ENCODE measurements around the gene ZNF277.

The ZNF277 gene, protein sequence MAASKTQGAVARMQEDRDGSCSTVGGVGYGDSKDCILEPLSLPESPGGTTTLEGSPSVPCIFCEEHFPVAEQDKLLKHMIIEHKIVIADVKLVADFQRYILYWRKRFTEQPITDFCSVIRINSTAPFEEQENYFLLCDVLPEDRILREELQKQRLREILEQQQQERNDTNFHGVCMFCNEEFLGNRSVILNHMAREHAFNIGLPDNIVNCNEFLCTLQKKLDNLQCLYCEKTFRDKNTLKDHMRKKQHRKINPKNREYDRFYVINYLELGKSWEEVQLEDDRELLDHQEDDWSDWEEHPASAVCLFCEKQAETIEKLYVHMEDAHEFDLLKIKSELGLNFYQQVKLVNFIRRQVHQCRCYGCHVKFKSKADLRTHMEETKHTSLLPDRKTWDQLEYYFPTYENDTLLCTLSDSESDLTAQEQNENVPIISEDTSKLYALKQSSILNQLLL

GRCh38 chr7:112206238-112206990 is at the start of gene ZNF277, which contains the start of gene DOCK4:
TSS of gene ZNF277 (plus strand) at chr7:112206695. CDS start at chr7:112206717, 22 bp downstream.
TSS of gene DOCK4 (minus strand) at chr7:112206399. CDS start at chr7:112206138, 261 bp downstream.
- peak; percentile 89 for DNase-seq (ENCODE audit: low read depth, low spot score)

DNA sequence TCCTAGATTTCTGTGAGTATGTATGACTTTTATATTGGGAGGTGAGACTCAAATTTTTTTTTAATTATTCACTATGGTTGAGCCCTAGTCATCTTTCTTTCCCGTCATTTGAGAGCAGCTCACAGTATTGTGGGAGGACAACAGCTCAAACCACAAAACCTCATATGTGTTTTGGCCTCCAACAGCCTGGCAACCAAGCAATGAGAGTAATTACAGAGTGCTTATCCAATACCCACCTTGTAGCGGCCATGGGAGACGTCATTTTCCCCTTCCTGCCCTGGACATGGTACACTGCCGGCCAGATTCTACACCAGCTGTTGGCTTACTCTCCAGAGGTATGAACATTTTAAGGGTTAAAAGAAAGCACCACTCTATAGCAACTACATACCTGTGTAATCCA is 49.4 kb upstream of the ZNF277 start:
- no peak for DNase-seq (ENCODE audit: low read depth, low spot score)

DNA sequence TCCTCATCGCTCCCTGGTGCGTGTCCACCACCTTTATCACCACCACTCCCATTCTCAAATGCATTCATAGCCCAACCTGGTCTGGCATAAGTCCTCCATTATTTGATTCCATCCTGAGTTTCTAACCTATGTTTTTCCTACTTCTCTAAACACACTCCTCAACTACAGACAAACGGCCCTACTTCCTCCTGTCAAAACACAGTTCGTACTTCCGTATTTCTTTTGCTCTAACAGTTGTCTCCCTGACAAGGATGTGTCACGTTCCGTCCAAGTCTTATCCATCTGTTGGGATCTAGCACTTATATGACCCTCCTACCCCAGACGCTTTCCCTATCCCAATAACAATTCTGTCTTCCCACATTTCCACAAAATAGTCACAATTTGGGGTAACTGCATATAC is 47.1 kb upstream of the ZNF277 start:
- no peak for DNase-seq (ENCODE audit: low read depth, low spot score)

DNA sequence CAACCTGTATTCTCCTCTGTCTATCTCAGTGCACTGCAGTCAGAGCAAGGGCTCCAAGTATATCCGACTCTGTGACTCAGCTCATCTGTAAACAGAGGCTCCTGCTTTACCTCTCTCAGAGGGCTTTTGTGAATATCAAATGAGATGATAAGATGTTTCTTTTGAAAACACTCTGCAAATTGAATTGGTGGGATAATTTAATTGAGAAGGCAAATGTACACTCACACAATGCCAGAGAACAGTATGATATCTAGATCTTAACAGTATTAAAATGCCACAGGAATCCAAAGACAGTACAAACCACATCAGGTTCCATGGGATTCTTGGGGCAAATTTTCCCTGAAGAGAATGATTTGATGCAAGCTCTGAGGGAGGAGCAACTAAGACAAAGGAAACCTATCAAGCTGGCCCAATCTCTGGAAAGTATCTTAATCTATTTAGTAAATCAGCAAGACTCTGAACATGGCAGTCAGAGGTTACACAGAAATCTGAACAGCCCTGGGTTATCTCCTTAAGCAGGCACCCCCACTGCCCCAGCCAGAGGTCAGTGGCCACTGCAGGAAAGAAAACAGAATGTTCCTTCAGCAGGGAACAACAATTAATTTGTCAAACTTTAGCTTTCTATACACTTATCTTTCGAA is 46.2 kb upstream of the ZNF277 start:
- DNase-seq (ENCODE audit: low read depth, low spot score) = no peak

DNA sequence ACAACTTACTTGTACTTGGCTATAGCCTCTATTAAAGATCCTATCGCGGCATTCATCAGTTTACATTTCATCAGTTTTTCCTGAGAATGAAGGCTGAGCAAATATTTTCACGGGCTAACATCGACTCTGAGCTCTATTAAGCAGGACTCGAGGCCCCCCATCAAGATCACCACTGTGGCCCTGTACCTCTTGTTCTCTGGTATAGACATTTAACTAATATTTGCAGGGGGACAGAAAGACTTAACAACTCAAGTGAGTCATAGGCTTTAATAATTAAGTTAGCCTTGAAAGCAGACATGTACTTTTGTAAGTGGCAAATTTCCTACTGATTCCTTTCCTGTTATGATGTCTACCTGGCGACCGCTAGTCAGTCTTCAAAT is 45.7 kb upstream of the ZNF277 start:
- no peak for DNase-seq (ENCODE audit: low read depth, low spot score)

DNA sequence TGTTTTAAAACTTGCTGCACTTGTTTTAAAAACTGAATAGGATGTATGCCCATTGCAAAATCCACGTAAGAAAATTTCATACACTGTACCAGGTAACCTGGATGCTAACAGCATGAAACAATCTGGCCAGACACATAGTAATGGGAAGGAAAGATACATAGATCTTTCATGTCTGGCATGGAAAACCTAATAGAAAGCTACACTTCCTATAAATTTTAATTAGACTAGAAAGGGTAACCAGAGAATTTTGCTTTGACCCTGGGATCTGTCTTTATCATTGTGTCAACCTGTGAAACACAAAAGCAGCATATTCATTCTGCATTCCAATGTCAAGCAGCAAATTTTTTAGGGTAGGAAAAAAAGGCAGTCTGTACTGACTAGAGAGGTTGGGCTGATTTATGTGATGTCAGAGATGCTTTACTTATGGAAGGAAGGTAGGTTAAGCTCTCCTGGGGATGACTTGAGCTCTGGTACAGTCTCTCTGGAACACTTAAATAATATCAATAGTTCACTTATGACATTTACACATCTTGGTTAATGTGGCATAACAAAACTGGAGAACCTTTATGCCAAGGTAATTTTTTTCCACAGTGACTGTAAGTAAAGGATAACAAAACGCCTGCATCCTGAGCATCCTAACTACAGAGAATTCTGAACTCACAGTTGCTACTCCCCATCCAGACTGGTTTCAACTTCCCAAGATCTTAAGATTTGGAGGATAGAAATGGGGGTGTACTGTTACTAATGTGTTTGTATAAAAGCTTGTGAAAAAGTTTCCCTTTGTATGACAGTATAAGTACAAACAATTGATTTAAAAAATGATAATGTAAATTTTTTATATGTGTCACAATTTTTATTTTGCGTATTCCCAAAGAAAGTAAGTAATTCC is 45.0 kb upstream of the ZNF277 start:
- no peak for DNase-seq (ENCODE audit: low read depth, low spot score)

DNA sequence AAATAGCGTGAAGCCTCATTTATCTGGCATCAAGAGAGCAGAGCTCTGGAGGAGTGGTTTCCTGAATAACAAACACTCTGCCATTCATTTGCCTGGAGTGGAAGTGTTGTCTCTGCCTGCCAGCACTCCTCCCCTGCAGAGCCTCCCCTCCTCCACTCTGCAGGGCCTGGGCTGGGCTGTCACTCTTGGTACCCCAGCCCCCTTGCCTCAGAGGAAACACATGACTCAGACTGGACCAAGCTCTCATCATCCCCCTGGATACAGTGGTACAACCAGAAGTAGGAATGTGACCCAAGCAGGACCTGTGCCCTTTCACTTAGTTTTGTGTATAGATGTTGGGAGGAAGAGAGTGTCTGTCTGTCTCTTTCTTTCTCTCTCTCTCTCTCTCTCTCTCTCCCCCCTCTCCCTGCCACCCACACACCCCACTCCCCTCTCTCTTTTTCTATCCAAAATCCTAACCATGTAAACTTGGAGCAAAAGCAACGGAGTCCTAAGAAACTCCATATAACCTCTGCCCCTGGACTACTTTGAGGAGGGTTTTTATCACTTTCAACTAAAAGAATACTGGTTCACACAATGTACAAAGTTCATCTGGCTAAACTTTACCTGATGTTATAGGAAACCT is 44.2 kb upstream of the ZNF277 start:
- peak; percentile 75 for DNase-seq (ENCODE audit: low read depth, low spot score)

DNA sequence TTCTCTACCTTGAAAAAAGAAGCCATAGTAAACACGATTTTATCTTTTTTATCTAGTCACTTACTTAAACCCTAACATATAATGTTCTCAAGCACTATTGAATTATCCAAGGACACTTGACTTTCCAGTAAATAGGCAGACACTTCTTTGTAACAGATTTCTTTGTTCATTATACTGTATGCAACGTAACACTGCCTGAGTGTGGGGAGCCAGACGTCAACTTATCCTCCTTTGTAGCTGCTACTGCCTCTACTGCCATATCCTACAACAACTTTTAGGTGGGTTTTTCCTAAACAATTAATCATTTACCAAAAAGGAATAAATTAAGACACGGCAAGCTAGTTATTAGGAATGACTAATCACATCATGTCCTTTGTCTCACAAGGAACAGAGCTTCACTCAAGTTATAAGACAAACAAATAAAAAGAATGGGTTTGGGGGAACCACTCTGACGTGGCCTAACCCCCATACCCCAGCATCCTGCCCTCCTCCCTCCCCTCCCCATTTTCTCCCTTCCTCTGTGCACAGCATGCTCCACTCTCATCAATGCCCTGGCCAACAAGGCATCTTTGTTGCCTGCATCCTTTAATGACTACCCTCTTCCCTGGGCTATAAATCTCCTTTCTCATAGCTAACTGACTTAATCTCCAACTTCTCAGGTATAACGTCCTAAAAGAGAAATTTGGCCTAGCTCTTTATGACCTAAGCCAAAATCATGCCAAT is 43.5 kb upstream of the ZNF277 start:
- no peak for DNase-seq (ENCODE audit: low read depth, low spot score)

GRCh38 chr7:112167147-112167546 is 39.3 kb upstream of the ZNF277 start:
- no peak for DNase-seq (ENCODE audit: low read depth, low spot score)

- DNase-seq (ENCODE audit: low read depth, low spot score) = no peak
Measured at GRCh38 chr7:112168915-112169314, 37.6 kb upstream of the ZNF277 start.

DNA sequence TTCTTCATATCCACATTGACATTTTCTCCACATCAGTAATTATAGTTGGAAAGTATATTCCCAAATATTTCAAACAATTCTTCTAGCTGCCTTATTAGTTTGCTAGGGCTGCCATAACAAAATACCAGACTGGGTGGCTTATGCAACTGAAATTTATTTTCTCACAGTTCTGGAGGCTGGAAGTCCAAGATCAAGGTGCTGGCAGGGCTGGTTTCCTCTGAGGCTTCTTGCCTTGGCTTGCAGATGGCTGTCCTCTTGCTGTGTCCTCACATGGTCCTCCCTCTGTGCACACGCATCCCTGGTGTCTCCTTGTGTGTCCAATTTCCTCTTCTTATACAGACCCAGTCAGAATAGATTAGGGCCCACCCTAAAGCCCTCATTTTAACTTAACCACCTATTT is 34.8 kb upstream of the ZNF277 start:
- no peak for DNase-seq (ENCODE audit: low read depth, low spot score)

GRCh38 chr7:112172870-112173567 is 33.5 kb upstream of the ZNF277 start:
- no peak for DNase-seq (ENCODE audit: low read depth, low spot score)

- DNase-seq (ENCODE audit: low read depth, low spot score) = no peak
Measured at GRCh38 chr7:112173568-112173905, 33.0 kb upstream of the ZNF277 start.

GRCh38 chr7:112174192-112174591 is 32.3 kb upstream of the ZNF277 start:
- DNase-seq (ENCODE audit: low read depth, low spot score) = no peak

GRCh38 chr7:112176241-112176640 is 30.3 kb upstream of the ZNF277 start:
- no peak for DNase-seq (ENCODE audit: low read depth, low spot score)

DNA sequence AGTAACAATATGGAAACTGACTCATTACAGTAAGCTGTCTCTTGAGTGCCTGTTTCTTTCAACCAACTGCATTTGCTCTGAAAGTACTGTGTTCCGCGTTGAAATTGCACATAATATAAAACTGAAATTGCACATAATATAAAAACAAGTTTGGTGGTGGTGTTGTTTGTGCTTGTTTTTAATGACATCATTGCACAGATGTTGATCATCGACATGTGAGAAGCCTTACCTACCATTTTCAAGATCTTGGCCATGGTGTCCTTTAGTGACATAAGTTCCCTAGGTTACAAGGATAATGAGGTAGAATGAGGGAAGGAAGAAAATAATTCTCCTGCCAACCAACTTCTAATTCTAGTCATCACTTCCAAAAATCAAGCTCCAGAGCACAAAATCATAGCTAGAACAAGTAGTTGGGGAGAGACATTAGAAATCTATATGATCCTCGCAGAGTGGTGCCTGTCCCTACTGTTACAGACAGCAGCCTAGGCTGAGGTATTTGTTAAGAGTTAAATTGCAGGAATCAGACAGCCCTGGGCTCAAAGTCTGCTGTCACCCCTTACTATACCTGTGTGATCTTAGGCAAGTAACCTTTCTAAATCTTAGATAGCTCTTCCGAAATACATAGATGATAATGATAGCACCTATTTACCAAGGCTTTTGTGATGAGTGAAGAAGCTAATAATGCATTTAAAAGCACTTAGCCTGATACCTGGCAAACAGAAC is 29.6 kb upstream of the ZNF277 start:
- DNase-seq (ENCODE audit: low read depth, low spot score) = no peak

DNA sequence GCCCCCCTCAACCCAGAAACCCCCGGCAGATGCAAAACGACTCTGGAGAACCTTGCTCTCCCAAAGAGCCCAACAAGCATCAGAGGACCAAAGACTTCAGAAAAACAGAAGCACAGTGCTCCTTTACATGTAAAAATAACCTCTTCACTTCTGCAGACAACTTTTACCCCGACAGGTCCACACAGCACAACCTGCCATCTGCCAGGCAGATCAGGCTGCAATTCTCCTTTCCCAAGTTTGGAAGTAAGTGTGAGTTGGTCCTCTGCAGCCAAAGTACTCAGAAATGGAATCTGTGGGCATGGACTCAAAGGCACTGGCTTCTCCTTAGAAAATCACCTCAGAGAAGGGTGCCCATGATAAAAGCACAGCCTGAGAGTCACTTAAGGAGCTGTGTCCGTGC is 26.3 kb upstream of the ZNF277 start:
- DNase-seq (ENCODE audit: low read depth, low spot score) = no peak

- DNase-seq (ENCODE audit: low read depth, low spot score) = no peak
Measured at GRCh38 chr7:112182749-112183148, 23.7 kb upstream of the ZNF277 start.

GRCh38 chr7:112183266-112183665 is 23.2 kb upstream of the ZNF277 start:
- DNase-seq (ENCODE audit: low read depth, low spot score) = no peak

Measured in iPS DF 19.7 (cell line).